Stimulated activated CD8-positive, alpha-beta memory T cell treated with anti-CD3 and anti-CD28 coated beads, Interleukin-12 subunit alpha, Interleukin-12 subunit beta, amount 100 ng/mL, for 24 hours (primary cell): ENCODE results near the gene KIF1A.
"Not testable (repeated sequence)": the region's sequence is repeated elsewhere in the genome, so short reads cannot be mapped to it uniquely, and the experiment has no call there.

Experiments used
- DNase-seq: peaks from one replicate; pipeline ENCODE4 v3.0.0-alpha.2; 2020; ENCODE audit errors: extremely low read depth

KIF1A gene

GRCh38 chr2:240687045-240687740 lies 132.8 kb downstream of the KIF1A start:
- no peak for DNase-seq

- DNase-seq: no peak
Measured at GRCh38 chr2:240686460-240686859, 133.6 kb downstream of the KIF1A start.

- DNase-seq: no peak
Measured at GRCh38 chr2:240685771-240686371, 134.1 kb downstream of the KIF1A start.

- not testable (repeated sequence) for DNase-seq
Measured at GRCh38 chr2:240683980-240684728, 135.9 kb downstream of the KIF1A start.

GRCh38 chr2:240683329-240683979 lies 136.6 kb downstream of the KIF1A start:
- not testable (repeated sequence) for DNase-seq

GRCh38 chr2:240682431-240683224 lies 137.4 kb downstream of the KIF1A start, which contains the start of gene AQP12B:
Gene AQP12B (minus strand): TSS chr2:240682885. CDS start chr2:240682837, 48 bp downstream.
- DNase-seq: not testable (repeated sequence)

- not testable (repeated sequence) for DNase-seq
Measured at GRCh38 chr2:240680185-240680584, 139.8 kb downstream of the KIF1A start.

GRCh38 chr2:240678909-240679308 lies 141.1 kb downstream of the KIF1A start:
- DNase-seq: not testable (repeated sequence)

- not testable (repeated sequence) for DNase-seq
Measured at GRCh38 chr2:240678043-240678442, 142.0 kb downstream of the KIF1A start.

- not testable (repeated sequence) for DNase-seq
Measured at GRCh38 chr2:240675345-240675744, 144.7 kb downstream of the KIF1A start.

GRCh38 chr2:240674461-240675184 lies 145.4 kb downstream of the KIF1A start:
- DNase-seq: not testable (repeated sequence)

GRCh38 chr2:240672701-240673190 lies 147.3 kb downstream of the KIF1A start:
- no peak for DNase-seq

GRCh38 chr2:240672076-240672700 lies 147.8 kb downstream of the KIF1A start:
- DNase-seq: no peak

GRCh38 chr2:240670950-240671349 lies 149.1 kb downstream of the KIF1A start:
- DNase-seq: no peak

- DNase-seq: no peak
Measured at GRCh38 chr2:240670402-240670801, 149.6 kb downstream of the KIF1A start.

GRCh38 chr2:240664622-240665021 lies 155.4 kb downstream of the KIF1A start:
- no peak for DNase-seq
